GM15510 (cell line): Measurements from ENCODE around the gene PFKFB3.

ENCODE experiments used
- POLR2A ChIP-seq: IDR thresholded peaks from 3 replicates; pipeline ENCODE4 v1.6.1; 2011; ENCODE audit warnings: borderline replicate concordance; ENCODE audit not compliant: insufficient read length; ENCODE audit errors: extremely low read depth

The PFKFB3 gene

GRCh38 chr10:6232846-6233724 lies 30.4 kb downstream of the PFKFB3 start:
- no peak for TF ChIP-seq POLR2A

- no peak for TF ChIP-seq POLR2A
These were observed 31.1 kb downstream of the PFKFB3 start for GRCh38 chr10:6233725-6234277.

GRCh38 chr10:6234371-6234770 lies 31.6 kb downstream of the PFKFB3 start:
- TF ChIP-seq POLR2A, result no peak

GRCh38 chr10:6236349-6237198 lies 33.8 kb downstream of the PFKFB3 start:
- no peak for TF ChIP-seq POLR2A

DNA sequence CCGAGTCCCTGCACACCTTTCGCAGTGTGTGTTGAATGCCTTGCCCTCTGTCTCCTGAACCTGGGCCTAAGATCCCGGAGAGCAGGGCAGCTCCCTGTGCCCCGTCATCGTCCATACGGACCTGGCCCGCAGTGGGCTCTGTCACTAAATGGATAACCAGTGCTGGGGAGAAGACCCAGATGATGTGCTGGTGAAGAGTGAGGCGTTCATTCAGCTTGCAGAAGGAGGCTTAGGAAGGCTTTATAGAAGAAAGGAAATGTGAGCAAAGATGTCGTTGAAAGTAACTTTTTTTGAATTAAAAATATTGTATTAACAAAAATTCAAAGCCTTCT lies 34.4 kb downstream of the PFKFB3 start:
- no peak for TF ChIP-seq POLR2A

- no peak for TF ChIP-seq POLR2A
These were observed 36.7 kb downstream of the PFKFB3 start for GRCh38 chr10:6239213-6239991.

- TF ChIP-seq POLR2A, result no peak
These were observed 37.5 kb downstream of the PFKFB3 start for GRCh38 chr10:6240254-6240653.

- TF ChIP-seq POLR2A, result no peak
These were observed 39.4 kb downstream of the PFKFB3 start for GRCh38 chr10:6242089-6242488.

DNA sequence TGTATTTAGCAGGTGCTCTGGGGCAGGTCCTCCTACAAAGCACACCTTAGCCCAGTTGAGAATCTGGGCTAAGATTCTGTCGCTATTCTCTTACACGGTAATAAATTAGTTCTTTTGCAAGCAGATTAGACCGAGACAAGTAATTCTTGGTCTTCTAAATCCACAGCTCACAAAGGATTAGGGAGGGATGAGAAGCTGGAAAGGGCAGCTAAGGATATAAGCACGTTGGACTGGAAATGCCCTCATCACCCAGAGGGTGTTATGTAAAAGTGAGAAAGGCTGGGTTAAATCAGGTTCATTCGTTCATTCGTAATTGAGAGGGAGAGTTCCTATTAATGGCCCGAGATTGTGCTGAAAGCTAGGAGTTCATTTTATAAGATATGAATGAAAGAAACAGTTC lies 41.8 kb downstream of the PFKFB3 start:
- no peak for TF ChIP-seq POLR2A

DNA sequence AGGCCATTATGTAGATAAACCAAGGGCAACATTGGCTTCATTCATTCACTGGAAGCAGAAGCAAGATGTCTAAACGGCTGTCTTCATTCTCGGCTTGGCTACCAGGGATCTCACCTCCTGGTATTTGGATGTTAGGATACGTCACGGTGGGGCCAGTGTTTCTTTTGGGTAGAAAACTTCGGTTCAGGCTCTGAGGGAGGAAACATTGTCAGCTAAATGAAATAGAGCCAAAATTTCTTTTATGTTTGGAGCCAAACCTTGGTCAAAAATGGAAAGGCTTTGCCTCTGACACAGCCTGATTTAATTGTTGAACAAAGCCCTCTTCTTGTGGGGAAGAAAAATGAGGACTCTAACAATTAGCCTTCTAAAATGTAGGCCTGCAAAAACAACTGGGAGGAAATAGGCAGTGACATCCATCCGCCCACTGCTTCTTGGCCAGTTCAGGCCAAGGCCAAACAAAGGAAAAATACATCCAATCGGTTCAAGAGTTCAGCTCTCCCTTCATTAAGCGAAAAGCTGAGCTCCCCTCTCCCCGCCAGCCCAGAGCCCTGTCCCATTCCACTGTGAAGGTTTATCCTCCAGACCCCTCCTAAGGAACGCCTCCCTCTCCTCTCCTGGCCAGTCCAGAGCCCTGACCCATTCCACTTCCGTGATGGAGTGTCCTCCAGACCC lies 44.4 kb downstream of the PFKFB3 start:
- TF ChIP-seq POLR2A, result no peak

- TF ChIP-seq POLR2A, result no peak
These were observed 47.0 kb downstream of the PFKFB3 start for GRCh38 chr10:6249698-6250097.

- no peak for TF ChIP-seq POLR2A
These were observed 48.0 kb downstream of the PFKFB3 start for GRCh38 chr10:6250745-6251144.

DNA sequence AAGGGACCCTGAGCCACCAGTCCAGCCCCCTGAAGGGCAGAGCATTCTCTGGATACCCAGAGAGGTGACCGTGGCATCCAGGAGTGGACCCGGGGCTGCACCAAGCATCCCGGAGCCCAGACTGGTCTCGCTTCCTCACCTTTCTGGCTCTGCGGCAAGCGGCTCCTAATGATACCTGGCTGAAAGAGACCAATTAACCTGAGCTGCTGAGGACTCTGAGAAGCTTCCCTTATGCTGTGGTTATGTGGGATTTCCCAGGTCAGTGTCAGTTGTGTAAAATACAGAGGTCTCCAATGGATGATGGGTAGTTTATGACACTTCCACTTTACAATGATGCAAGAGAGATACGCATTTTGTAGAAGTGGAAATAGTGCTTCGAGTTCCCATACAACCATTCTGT lies 51.5 kb downstream of the PFKFB3 start:
- TF ChIP-seq POLR2A, result no peak

DNA sequence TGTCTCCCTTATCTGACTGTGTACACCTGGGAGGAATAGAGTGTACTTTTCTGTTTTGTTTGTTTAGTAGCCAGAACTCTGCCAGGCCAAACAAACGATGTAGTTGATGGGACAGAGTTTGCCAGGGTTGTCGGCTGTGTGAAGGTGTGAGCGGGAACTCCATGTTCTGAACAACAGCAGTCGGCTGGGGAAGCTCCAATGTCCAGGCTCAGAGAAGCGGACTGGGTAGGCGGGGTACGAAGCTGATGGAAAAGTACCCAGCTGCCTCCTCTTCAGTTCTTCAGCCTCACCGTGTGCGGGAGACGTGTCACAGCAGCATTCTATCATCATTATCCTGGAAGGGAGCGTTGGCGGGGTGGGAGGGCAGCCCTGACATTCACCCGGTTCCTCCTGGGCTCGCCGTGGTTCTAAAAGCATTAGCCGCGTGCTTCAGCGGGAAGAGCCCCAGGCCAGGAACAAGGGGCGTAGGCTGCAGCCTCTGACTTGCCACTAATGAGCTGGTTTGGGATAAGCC lies 52.9 kb downstream of the PFKFB3 start:
- no peak for TF ChIP-seq POLR2A
